Osteoblast (primary cell): ENCODE data around the gene GAS5. TPM values are rescaled to one million over a fixed set of nuclear protein-coding genes. Genes with fewer than 3 reads are reported as not detected.

Experiments used
- DNase-seq: peaks from one replicate; pipeline ENCODE4 v3.0.0; 2011; ENCODE audit warnings: low spot score, mixed read lengths; ENCODE audit not compliant: insufficient read length; ENCODE audit errors: missing footprints
- H2AFZ ChIP-seq: 2 replicates; pipeline ENCODE4 v1.6.0; 2011; ENCODE audit warnings: mild to moderate bottlenecking, low read length
- H3K27ac ChIP-seq: 2 replicates; pipeline ENCODE4 v1.5.1; 2011; ENCODE audit warnings: mild to moderate bottlenecking, low read depth, low read length, moderate library complexity
- H3K27me3 ChIP-seq: 2 replicates; pipeline ENCODE4 v1.6.0; 2012; ENCODE audit warnings: mild to moderate bottlenecking, control low read depth, inconsistent platforms, low read length, moderate library complexity; ENCODE audit not compliant: insufficient read depth
- H3K36me3 ChIP-seq: 2 replicates; pipeline ENCODE4 v1.5.1; 2011; ENCODE audit warnings: mild to moderate bottlenecking, low read length, control low read depth, moderate library complexity; ENCODE audit not compliant: insufficient read depth
- H3K4me1 ChIP-seq: 2 replicates; pipeline ENCODE4 v1.5.1; 2011; ENCODE audit warnings: mild to moderate bottlenecking, low read length, control low read depth, moderate library complexity; ENCODE audit not compliant: insufficient read depth
- H3K4me2 ChIP-seq: 2 replicates; pipeline ENCODE4 v1.6.0; 2011; ENCODE audit warnings: mild to moderate bottlenecking, low read length; ENCODE audit not compliant: insufficient read depth
- H3K4me3 ChIP-seq: fragments of 200-600 bp; sonication (generic); 3 replicates; pipeline ENCODE4 v1.5.1; 2012; ENCODE audit warnings: mild to moderate bottlenecking, low read length, inconsistent platforms; ENCODE audit not compliant: insufficient read depth
- H3K79me2 ChIP-seq: 2 replicates; pipeline ENCODE4 v1.6.0; 2012; ENCODE audit warnings: mild to moderate bottlenecking, low read length, control low read depth, inconsistent platforms; ENCODE audit not compliant: insufficient read depth
- H3K9me3 ChIP-seq: 2 replicates; pipeline ENCODE4 v1.5.1; 2011; ENCODE audit warnings: low read depth, low read length, control low read depth
- H4K20me1 ChIP-seq: 2 replicates; pipeline ENCODE4 v1.6.0; 2012; ENCODE audit warnings: mild to moderate bottlenecking, low read length, control low read depth; ENCODE audit not compliant: insufficient read depth
- total RNA-seq: library from RNA; depleted of rRNA; stranded (reverse); fragments of >200 nt; gene quantifications from 2 replicates; pipeline ENCODE4 v1.2.3, GENCODE V29; 2012
- TF ChIP-seq, protein P1 (sequence below): IDR thresholded peaks from 2 replicates; pipeline ENCODE4 v1.5.1; 2011; ENCODE audit warnings: mild to moderate bottlenecking, low read depth, low read length, moderate library complexity; ENCODE audit errors: extremely low read depth

The GAS5 gene
- total RNA-seq, 1 donor: 220 TPM

DNA sequence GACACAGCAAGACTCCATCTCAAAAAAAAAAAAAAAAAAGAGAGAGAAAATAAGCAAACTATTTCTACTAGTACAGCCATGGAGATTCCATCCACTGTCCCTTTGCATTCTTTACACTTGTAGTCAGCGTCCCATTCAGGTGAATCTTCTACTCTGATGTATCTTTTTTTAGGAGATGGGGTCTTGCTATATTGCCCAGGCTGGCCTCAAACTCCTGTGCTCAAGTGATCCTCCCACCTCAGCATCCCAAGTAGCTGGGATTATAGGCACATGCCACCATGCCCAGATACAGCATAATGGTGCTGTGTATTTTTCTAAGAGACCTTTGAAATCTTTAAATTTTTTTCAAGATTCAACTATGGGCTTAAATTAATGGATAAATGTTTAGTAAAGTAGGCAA lies 35.0 kb downstream of the GAS5 start:
- no peaks in the 10 kb centered on the region for H3K9me3 ChIP-seq
- H3K4me2 ChIP-seq: no peak overlapping the region
- H3K36me3 ChIP-seq: peaks cover 26% of the 10 kb centered on the region
- H3K4me3 ChIP-seq: no peak overlapping the region
- H2AFZ ChIP-seq: no peak overlapping the region
- TF ChIP-seq, protein P1, sequence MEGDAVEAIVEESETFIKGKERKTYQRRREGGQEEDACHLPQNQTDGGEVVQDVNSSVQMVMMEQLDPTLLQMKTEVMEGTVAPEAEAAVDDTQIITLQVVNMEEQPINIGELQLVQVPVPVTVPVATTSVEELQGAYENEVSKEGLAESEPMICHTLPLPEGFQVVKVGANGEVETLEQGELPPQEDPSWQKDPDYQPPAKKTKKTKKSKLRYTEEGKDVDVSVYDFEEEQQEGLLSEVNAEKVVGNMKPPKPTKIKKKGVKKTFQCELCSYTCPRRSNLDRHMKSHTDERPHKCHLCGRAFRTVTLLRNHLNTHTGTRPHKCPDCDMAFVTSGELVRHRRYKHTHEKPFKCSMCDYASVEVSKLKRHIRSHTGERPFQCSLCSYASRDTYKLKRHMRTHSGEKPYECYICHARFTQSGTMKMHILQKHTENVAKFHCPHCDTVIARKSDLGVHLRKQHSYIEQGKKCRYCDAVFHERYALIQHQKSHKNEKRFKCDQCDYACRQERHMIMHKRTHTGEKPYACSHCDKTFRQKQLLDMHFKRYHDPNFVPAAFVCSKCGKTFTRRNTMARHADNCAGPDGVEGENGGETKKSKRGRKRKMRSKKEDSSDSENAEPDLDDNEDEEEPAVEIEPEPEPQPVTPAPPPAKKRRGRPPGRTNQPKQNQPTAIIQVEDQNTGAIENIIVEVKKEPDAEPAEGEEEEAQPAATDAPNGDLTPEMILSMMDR: no peak
- H3K27me3 ChIP-seq: no peaks in the 10 kb centered on the region
- H3K4me1 ChIP-seq: no peaks in the 10 kb centered on the region
- DNase-seq: no peak
- no peaks in the 10 kb centered on the region for H4K20me1 ChIP-seq
- H3K79me2 ChIP-seq: no peaks in the 10 kb centered on the region
- H3K27ac ChIP-seq: no peak overlapping the region

DNA sequence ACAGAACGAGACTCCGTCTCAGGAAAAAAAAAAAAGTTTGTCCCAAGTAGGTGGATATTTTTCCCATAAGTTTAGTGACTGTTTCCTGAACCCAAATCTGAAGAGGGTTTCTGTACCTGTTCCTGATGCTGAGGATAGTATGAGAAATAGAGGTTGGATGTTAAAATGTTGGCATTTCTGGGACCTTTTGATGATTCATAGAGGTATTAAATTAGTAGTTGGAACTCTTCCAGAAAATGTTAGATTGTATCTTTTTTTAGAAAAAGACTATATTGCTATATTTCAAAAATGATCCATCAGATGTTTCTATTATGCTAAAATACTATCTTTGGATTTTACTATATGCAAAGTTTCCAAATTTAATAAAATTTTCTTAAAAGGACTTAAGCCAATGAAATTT lies 40.2 kb downstream of the GAS5 start:
- Histone ChIP-seq H3K9me3 (no peaks in the 10 kb centered on the region), H2AFZ (no peak overlapping the region), H3K36me3 (peaks cover 3% of the 10 kb centered on the region), H3K4me1 (peaks cover 12% of the 10 kb centered on the region), H3K27ac (no peak overlapping the region), H3K27me3 (no peaks in the 10 kb centered on the region), H3K79me2 (peaks cover 15% of the 10 kb centered on the region), H3K4me2 (no peak overlapping the region), H4K20me1 (no peaks in the 10 kb centered on the region), H3K4me3 (no peak overlapping the region)
- TF ChIP-seq, protein P1: no peak
- no peak for DNase-seq

DNA sequence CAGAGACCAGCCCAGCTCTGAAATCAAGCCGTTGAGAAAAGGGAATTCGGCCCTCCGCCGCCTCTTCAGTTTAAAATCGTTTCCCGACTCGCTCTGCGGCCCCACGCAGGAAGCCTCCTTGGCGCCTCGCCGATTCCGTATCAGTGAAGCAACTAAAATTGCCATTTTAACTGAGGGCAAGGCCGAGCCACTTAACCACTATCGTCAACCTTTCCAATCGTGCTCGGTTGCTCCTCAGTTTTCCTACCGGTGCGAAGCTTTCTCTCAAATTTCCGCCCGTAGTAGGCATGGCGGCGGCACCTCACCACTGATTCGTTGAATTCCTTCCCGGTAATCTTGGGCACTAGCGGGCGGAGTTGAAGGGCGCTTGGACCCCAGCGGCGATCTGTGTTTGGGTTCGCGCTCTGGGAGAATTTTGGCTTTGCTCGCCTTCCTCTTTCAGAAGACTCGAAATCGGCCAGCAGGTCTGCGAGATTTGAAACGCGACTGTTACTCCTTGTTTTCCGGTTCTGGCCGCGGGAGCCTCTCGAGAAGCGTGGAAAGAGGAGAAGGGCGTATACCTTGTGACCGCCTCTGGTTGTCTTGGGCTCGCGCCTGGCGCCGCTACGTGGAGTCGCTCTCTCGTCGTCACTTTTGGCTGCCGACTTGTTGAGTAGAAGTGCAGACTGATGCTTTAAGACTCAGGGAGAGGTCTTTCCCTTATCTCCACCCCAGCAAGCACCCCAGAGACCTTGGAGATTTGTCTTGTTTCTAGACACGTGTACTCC lies 43.3 kb downstream of the GAS5 start, which contains the start of the genes CENPL and DARS2:
Gene CENPL (minus strand): TSS at position 569 of the 767 bp plus-strand sequence. CDS start 13,584 bp downstream, outside the sequence.
Gene DARS2 (plus strand): TSS at position 359 of the 767 bp plus-strand sequence. CDS start 557 bp downstream, outside the sequence.
- H3K4me3 ChIP-seq: peak within 1 kb of the TSS; percentile 91
- H3K4me2 ChIP-seq: peak within 1 kb of the TSS; percentile 95
- TF ChIP-seq, protein P1: no peak
- H3K36me3 ChIP-seq: no peaks in the 10 kb centered on the region
- peak; percentile 94 for DNase-seq
- H3K27me3 ChIP-seq: no peaks in the 10 kb centered on the region
- peak within 1 kb of the TSS; percentile 97 for H2AFZ ChIP-seq
- H3K9me3 ChIP-seq: no peaks in the 10 kb centered on the region
- peaks cover 13% of the 10 kb centered on the region for H3K4me1 ChIP-seq
- H4K20me1 ChIP-seq: no peaks in the 10 kb centered on the region
- H3K79me2 ChIP-seq: peaks cover 45% of the 10 kb centered on the region
- peak within 1 kb of the TSS; percentile 94 for H3K27ac ChIP-seq

DNA sequence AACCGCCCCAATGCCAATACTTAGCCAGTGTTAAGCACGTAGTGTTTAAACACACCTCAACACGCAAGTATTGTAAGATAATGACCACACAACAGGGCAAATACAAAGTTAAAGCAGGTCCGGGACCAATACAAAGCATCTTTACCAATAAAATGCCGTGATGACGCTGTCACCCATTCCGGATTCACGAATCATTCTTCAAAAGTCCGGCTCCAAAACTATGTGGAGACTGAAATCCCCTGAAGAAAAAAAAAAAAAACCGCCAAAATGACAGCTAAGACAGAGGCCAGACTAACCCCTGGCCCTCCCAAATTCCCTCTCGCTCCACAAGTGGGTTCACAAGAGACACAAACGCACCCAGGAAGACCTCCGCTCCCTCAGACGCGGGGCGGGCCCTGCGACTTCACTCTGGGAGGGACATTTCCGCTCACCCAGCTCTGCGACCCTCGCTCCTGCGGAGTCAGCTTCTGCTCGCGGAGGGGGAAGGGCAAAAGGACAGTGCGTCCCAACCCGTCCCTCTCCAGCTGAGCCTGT lies 43.9 kb downstream of the GAS5 start:
- Histone ChIP-seq H2AFZ (peak overlapping the region; percentile 97), H3K36me3 (no peaks in the 10 kb centered on the region), H3K4me1 (peaks cover 13% of the 10 kb centered on the region), H3K27me3 (no peaks in the 10 kb centered on the region), H3K9me3 (no peaks in the 10 kb centered on the region), H3K79me2 (peaks cover 51% of the 10 kb centered on the region), H3K4me2 (peak overlapping the region; percentile 95), H4K20me1 (no peaks in the 10 kb centered on the region), H3K4me3 (peak overlapping the region; percentile 91), H3K27ac (peak overlapping the region; percentile 94)
- peak; percentile 63 for DNase-seq
- TF ChIP-seq, protein P1: no peak
